GM15510 (cell line): ENCODE data around the gene SYNPO.

Experiments
- POLR2A ChIP-seq: IDR thresholded peaks from 3 replicates; pipeline ENCODE4 v1.6.1; 2011; ENCODE audit warnings: borderline replicate concordance; ENCODE audit not compliant: insufficient read length; ENCODE audit errors: extremely low read depth

The SYNPO gene

GRCh38 chr5:150603052-150603451 lies 37.4 kb upstream of the SYNPO start:
- TF ChIP-seq POLR2A, result no peak

- TF ChIP-seq POLR2A, result no peak
These were observed 37.0 kb upstream of the SYNPO start for GRCh38 chr5:150603491-150603890.

- no peak for TF ChIP-seq POLR2A
These were observed 36.5 kb upstream of the SYNPO start for GRCh38 chr5:150604010-150604409.

GRCh38 chr5:150604894-150605440 lies 35.5 kb upstream of the SYNPO start:
- no peak for TF ChIP-seq POLR2A

GRCh38 chr5:150605546-150605945 lies 34.9 kb upstream of the SYNPO start:
- TF ChIP-seq POLR2A, result no peak

GRCh38 chr5:150606476-150606875 lies 34.0 kb upstream of the SYNPO start:
- TF ChIP-seq POLR2A, result no peak

- no peak for TF ChIP-seq POLR2A
These were observed 33.4 kb upstream of the SYNPO start for GRCh38 chr5:150607105-150607504.

GRCh38 chr5:150607991-150608390 lies 32.5 kb upstream of the SYNPO start:
- no peak for TF ChIP-seq POLR2A

GRCh38 chr5:150608991-150609390 lies 31.5 kb upstream of the SYNPO start:
- TF ChIP-seq POLR2A, result no peak

GRCh38 chr5:150609843-150610584 lies 30.4 kb upstream of the SYNPO start:
- TF ChIP-seq POLR2A, result no peak

GRCh38 chr5:150611026-150611425 lies 29.4 kb upstream of the SYNPO start:
- no peak for TF ChIP-seq POLR2A

GRCh38 chr5:150612405-150612804 lies 28.1 kb upstream of the SYNPO start:
- TF ChIP-seq POLR2A, result no peak

- TF ChIP-seq POLR2A, result no peak
These were observed 27.4 kb upstream of the SYNPO start for GRCh38 chr5:150612905-150613670.

- TF ChIP-seq POLR2A, result no peak
These were observed 26.3 kb upstream of the SYNPO start for GRCh38 chr5:150613991-150614660.

GRCh38 chr5:150614661-150615060 lies 25.8 kb upstream of the SYNPO start:
- TF ChIP-seq POLR2A, result no peak
